Suprapubic skin (tissue), 4 donors: Measurements from ENCODE around the gene RRAD.

Experiments
- POLR2A ChIP-seq, 2 donors: fragments of 450-650 bp; IDR thresholded peaks; one replicate each; pipeline ENCODE4 v1.6.1; 2017; ENCODE audit warnings: antibody characterized with exemption in 2 of 2, mild to moderate bottlenecking in 2 of 2, moderate library complexity in 2 of 2
- POLR2AphosphoS5 ChIP-seq, 3 donors: sonication (generic); formaldehyde crosslinking; IDR thresholded peaks; one replicate each; pipeline ENCODE4 v1.6.1; 2017; ENCODE audit warnings: antibody characterized with exemption in 3 of 3
- TF ChIP-seq, protein P1 (sequence below), 2 donors: fragments of 200-600 bp in 1 of 2; fragments of 450-650 bp in 1 of 2; sonication (generic) in 1 of 2; IDR thresholded peaks; one replicate each; pipeline ENCODE4 v1.5.1; 2016 to 2019; ENCODE audit warnings: antibody characterized with exemption in 2 of 2, mild to moderate bottlenecking in 1 of 2, moderate library complexity in 1 of 2

DNA sequence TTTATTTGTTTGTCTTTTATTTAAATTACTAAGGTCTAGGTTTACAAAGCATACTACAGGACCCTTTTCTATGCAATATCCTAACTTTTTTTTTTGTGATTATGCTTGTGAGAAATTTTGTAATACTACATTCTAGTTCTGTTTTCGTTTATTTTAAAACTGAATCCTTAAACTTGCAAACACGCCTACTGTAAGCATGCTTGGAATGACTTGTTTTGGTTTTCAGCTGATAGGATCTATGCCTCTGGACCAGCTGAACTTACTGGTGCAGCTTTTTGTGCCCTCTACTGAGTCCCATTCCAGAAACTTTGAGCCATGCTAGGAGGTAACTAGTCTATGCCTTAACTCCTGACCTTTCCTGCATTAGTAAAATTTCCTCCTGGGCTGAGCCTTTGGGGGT, 39.0 kb downstream of the RRAD start:
- TF ChIP-seq, protein P1, sequence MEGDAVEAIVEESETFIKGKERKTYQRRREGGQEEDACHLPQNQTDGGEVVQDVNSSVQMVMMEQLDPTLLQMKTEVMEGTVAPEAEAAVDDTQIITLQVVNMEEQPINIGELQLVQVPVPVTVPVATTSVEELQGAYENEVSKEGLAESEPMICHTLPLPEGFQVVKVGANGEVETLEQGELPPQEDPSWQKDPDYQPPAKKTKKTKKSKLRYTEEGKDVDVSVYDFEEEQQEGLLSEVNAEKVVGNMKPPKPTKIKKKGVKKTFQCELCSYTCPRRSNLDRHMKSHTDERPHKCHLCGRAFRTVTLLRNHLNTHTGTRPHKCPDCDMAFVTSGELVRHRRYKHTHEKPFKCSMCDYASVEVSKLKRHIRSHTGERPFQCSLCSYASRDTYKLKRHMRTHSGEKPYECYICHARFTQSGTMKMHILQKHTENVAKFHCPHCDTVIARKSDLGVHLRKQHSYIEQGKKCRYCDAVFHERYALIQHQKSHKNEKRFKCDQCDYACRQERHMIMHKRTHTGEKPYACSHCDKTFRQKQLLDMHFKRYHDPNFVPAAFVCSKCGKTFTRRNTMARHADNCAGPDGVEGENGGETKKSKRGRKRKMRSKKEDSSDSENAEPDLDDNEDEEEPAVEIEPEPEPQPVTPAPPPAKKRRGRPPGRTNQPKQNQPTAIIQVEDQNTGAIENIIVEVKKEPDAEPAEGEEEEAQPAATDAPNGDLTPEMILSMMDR (IDR thresholded peaks at IDR 0.05), result no peak
- no peak for TF ChIP-seq POLR2A (IDR thresholded peaks at IDR 0.05)
- TF ChIP-seq POLR2AphosphoS5 (IDR thresholded peaks at IDR 0.05), result no peak
